ENCODE measurements around the gene DOK3.

GRCh38 chr5:177502886-177503285 is 6.7 kb downstream of the DOK3 start:
- TF ChIP-seq POLR2A (IDR thresholded peaks at IDR 0.05; ENCODE audit: low read length) (no peak), GATA1 (IDR thresholded peaks at IDR 0.05; ENCODE audit: low read depth, low read length) (no peak)

Data from erythroblast (primary cell).